IMR-90 (cell line): ENCODE measurements around the gene ABCB9. TPM values are rescaled to one million over a fixed set of nuclear protein-coding genes. Genes with fewer than 3 reads are reported as not detected.

Experiments used
- ATAC-seq: fragments of 200-7000 bp; cut with Tn5 transposase; 2 replicates; pipeline ENCODE4 v1.9.1; 2020; ENCODE audit warnings: low read depth, mild to moderate bottlenecking, moderate library complexity
- BruUV-seq: library from RNA; stranded (reverse); fragments of 400-500 nt; replicated peaks from 2 replicates; lab custom pipeline; 2021; lab: Mats Ljungman, UMichigan
- CTCF ChIA-PET: fragments of 300-600 bp; formaldehyde crosslinking; extraction: SDS; loops from one replicate; lab custom pipeline; 2021; ENCODE audit warnings: antibody characterized with exemption; lab: Yijun Ruan, JAX
- POLR2A ChIA-PET: fragments of 300-600 bp; sonication (Branson Sonifier 250); formaldehyde crosslinking; loops from one replicate; lab custom pipeline; 2022; ENCODE audit warnings: antibody characterized with exemption; ENCODE audit not compliant: unreplicated experiment; lab: Charles Lee
- DNase-seq: peaks from one replicate; pipeline ENCODE4 v3.0.0; 2013
- H2AFZ ChIP-seq: replicated peaks from 2 replicates; pipeline ENCODE3; 2013; ENCODE audit warnings: low read length, mild to moderate bottlenecking; ENCODE audit not compliant: poor library complexity
- H2AK5ac ChIP-seq: 2 replicates; pipeline ENCODE4 v1.6.1; 2013; ENCODE audit warnings: low read depth, low read length, inconsistent platforms
- H2AK9ac ChIP-seq: replicated peaks from 2 replicates; pipeline ENCODE3; 2013; ENCODE audit warnings: mild to moderate bottlenecking, low read depth, low read length, moderate library complexity; ENCODE audit not compliant: poor library complexity
- H2BK120ac ChIP-seq: 2 replicates; pipeline ENCODE4 v1.6.1; 2013; ENCODE audit warnings: low read depth, low read length, inconsistent platforms
- H2BK15ac ChIP-seq: 3 replicates; pipeline ENCODE4 v1.6.1; 2013; ENCODE audit warnings: low read depth, low read length, inconsistent platforms
- H2BK20ac ChIP-seq: 2 replicates; pipeline ENCODE4 v1.6.1; 2013; ENCODE audit warnings: low read depth, mild to moderate bottlenecking, inconsistent platforms, low read length, moderate library complexity
- H2BK5ac ChIP-seq: 2 replicates; pipeline ENCODE4 v1.6.1; 2013; ENCODE audit warnings: mild to moderate bottlenecking, low read depth, low read length, inconsistent platforms; ENCODE audit not compliant: poor library complexity, severe bottlenecking
- H3K14ac ChIP-seq: replicated peaks from 2 replicates; pipeline ENCODE4 v1.6.1; 2013; ENCODE audit warnings: low read depth, low read length, inconsistent platforms
- H3K18ac ChIP-seq: 2 replicates; pipeline ENCODE4 v1.6.1; 2013; ENCODE audit warnings: low read depth, low read length, control low read depth
- H3K23ac ChIP-seq: 2 replicates; pipeline ENCODE4 v1.6.1; 2013; ENCODE audit warnings: low read depth, low read length, inconsistent platforms
- H3K27ac ChIP-seq: 2 replicates; pipeline ENCODE4 v1.5.1; 2013; ENCODE audit warnings: mild to moderate bottlenecking, control low read depth, low read length; ENCODE audit not compliant: insufficient read depth
- H3K27me3 ChIP-seq: 2 replicates; pipeline ENCODE4 v1.6.1; 2013; ENCODE audit warnings: low read length; ENCODE audit not compliant: control insufficient read depth, insufficient read depth
- H3K36me3 ChIP-seq: 2 replicates; pipeline ENCODE4 v1.6.1; 2013; ENCODE audit warnings: low read length, mixed read lengths; ENCODE audit not compliant: control insufficient read depth, insufficient read depth
- H3K4ac ChIP-seq: 2 replicates; pipeline ENCODE4 v1.6.1; 2013; ENCODE audit warnings: low read depth, low read length, inconsistent platforms
- H3K4me1 ChIP-seq: 2 replicates; pipeline ENCODE4 v1.6.1; 2013; ENCODE audit warnings: low read length, mixed read lengths; ENCODE audit not compliant: control insufficient read depth, insufficient read depth
- H3K4me2 ChIP-seq: 2 replicates; pipeline ENCODE4 v1.6.1; 2013; ENCODE audit warnings: low read depth, mild to moderate bottlenecking, control low read depth, low read length, moderate library complexity
- H3K4me3 ChIP-seq: 2 replicates; pipeline ENCODE4 v1.5.1; 2013; ENCODE audit warnings: low read depth, mild to moderate bottlenecking, control low read depth, low read length, moderate library complexity; ENCODE audit not compliant: insufficient read depth
- H3K56ac ChIP-seq: 2 replicates; pipeline ENCODE4 v1.6.1; 2013; ENCODE audit warnings: low read length, inconsistent platforms; ENCODE audit not compliant: insufficient read depth; ENCODE audit errors: extremely low read depth
- H3K79me1 ChIP-seq, 2 experiments: 2 replicates each; pipeline ENCODE4 v1.6.1; 2013; ENCODE audit warnings: low read length in 2 of 2, inconsistent platforms in 1 of 2, low read depth in 1 of 2
- H3K9ac ChIP-seq: 2 replicates; pipeline ENCODE4 v1.6.1; 2013; ENCODE audit warnings: low read depth, low read length, control low read depth
- H3K9me1 ChIP-seq: 2 replicates; pipeline ENCODE4 v1.6.1; 2013; ENCODE audit warnings: low read length, inconsistent platforms; ENCODE audit not compliant: insufficient read depth
- H3K9me3 ChIP-seq: 2 replicates; pipeline ENCODE4 v1.6.1; 2013; ENCODE audit warnings: low read length; ENCODE audit not compliant: control insufficient read depth, insufficient read depth
- H4K20me1 ChIP-seq: 2 replicates; pipeline ENCODE4 v1.6.1; 2013; ENCODE audit warnings: low read length, inconsistent platforms; ENCODE audit not compliant: insufficient read depth
- H4K5ac ChIP-seq: 2 replicates; pipeline ENCODE4 v1.6.1; 2013; ENCODE audit warnings: mild to moderate bottlenecking, low read depth, low read length, control low read depth
- H4K8ac ChIP-seq, 2 experiments: 2 replicates each; pipeline ENCODE4 v1.6.1; 2013; ENCODE audit warnings: low read depth in 2 of 2, low read length in 2 of 2, control low read depth in 1 of 2, inconsistent platforms in 1 of 2
- H4K91ac ChIP-seq: 2 replicates; pipeline ENCODE4 v1.6.1; 2013; ENCODE audit warnings: low read depth, low read length, inconsistent platforms; ENCODE audit not compliant: insufficient read depth
- BHLHE40 ChIP-seq: fragments of 150-350 bp; IDR thresholded peaks from 2 replicates; pipeline ENCODE4 v1.6.1; 2016; ENCODE audit warnings: mild to moderate bottlenecking, low read depth, low read length
- CEBPB ChIP-seq: IDR thresholded peaks from 2 replicates; pipeline ENCODE4 v1.6.1; 2012; ENCODE audit warnings: low read depth, low read length, improper control_type of control experiment
- CHD1 ChIP-seq: IDR thresholded peaks from 2 replicates; pipeline ENCODE4 v1.6.1; 2012; ENCODE audit warnings: low read depth, low read length, improper control_type of control experiment
- FOS ChIP-seq: fragments of 150-350 bp; IDR thresholded peaks from 2 replicates; pipeline ENCODE4 v1.6.1; 2016; ENCODE audit warnings: low read depth, low read length
- MAFK ChIP-seq: IDR thresholded peaks from 2 replicates; pipeline ENCODE4 v1.6.1; 2012; ENCODE audit warnings: low read depth, low read length, improper control_type of control experiment
- NFE2L2 ChIP-seq: fragments of 150-350 bp; IDR thresholded peaks from 2 replicates; pipeline ENCODE4 v1.6.1; 2016; ENCODE audit warnings: low read depth, mild to moderate bottlenecking, low read length
- POLR2A ChIP-seq: IDR thresholded peaks from 2 replicates; pipeline ENCODE4 v1.6.1; 2012; ENCODE audit warnings: mild to moderate bottlenecking, low read depth, low read length
- RFX5 ChIP-seq: IDR thresholded peaks from 2 replicates; pipeline ENCODE4 v1.8.0; 2012; ENCODE audit warnings: low read depth, mild to moderate bottlenecking, low read length, moderate library complexity
- SMC3 ChIP-seq: fragments of 150-350 bp; IDR thresholded peaks from 2 replicates; pipeline ENCODE4 v1.6.1; 2016; ENCODE audit warnings: low read depth, mild to moderate bottlenecking, antibody characterized with exemption, low read length, moderate library complexity
- USF2 ChIP-seq: fragments of 150-350 bp; IDR thresholded peaks from 2 replicates; pipeline ENCODE4 v1.6.1; 2017; ENCODE audit warnings: mild to moderate bottlenecking, antibody characterized with exemption, low read length, low read depth
- WGBS, 2 experiments: methylation state at CpG; one replicate each; pipeline versions ENCODE4 v1.1.5 to v1.1.7; 2013; ENCODE audit warnings: missing lambda C conversion rate in 2 of 2; ENCODE audit not compliant: insufficient read length in 1 of 2; ENCODE audit errors: extremely low coverage in 2 of 2; 5-methylcytosine and 5-hydroxymethylcytosine counted together
- dilution Hi-C: fragments of 300-500 bp; cut with HindIII; formaldehyde crosslinking; loops from one replicate; pipeline ENCODE4 v1.14.3; 2018; ENCODE audit warnings: low sequenced_read_pairs; ENCODE audit not compliant: unreplicated experiment
- in situ Hi-C: fragments of 300-500 bp; cut with MboI; formaldehyde crosslinking; loops from 3 replicates; pipeline ENCODE4 v1.14.3; 2019; ENCODE audit warnings: low sequenced_read_pairs, inconsistent platforms, mixed read lengths
- intact Hi-C: fragments of 100-400 bp; cut with micrococcal nuclease; formaldehyde crosslinking; loops from 2 replicates; pipeline ENCODE4 v1.10.0; 2022
- polyA plus RNA-seq, 3 experiments: library from polyadenylated mRNA; depleted of rRNA; stranded (reverse); fragments of >200 nt; gene quantifications; 2 replicates each; pipeline ENCODE4 v1.2.3, GENCODE V29; 2012; ENCODE audit warnings: low replicate concordance in 1 of 3
- total RNA-seq: library from RNA; depleted of rRNA; stranded (reverse); fragments of >200 nt; gene quantifications from 2 replicates; pipeline ENCODE4 v1.2.3, GENCODE V29; 2012
- TF ChIP-seq, protein P1 (sequence below): fragments of 150-350 bp; IDR thresholded peaks from 2 replicates; pipeline ENCODE4 v1.6.1; 2016; ENCODE audit warnings: low read depth, mild to moderate bottlenecking, low read length, moderate library complexity, borderline replicate concordance

Gene ABCB9
- total and polyA plus RNA-seq, 2 of the 4 experiments (the other 2 are of a cell fraction), result 5.6 to 8.3 TPM

DNA sequence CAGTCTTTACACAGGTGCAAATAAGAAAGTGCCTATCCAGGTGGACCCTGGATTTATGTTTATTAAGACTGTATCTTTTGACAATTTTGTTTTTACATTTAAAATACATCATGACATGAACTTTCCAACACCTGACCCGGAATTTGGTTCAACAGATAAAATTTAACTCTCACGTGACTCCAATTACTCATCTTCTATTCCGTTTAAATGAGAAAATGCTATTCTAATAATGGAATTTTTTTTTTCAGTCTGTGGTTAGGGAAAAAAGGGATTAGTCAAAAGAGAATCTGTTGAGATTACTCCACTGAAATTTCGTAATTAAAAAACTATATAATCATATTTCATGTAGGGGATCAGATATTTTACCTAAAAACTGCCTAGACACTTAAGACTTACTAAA is 81.4 kb downstream of the ABCB9 start:
- H3K4me1 ChIP-seq, result peaks cover 33% of the 10 kb centered on the region
- H2BK20ac ChIP-seq, result no peak overlapping the region
- no CpG with 5 or more reads among the region's 4 CpGs for WGBS, 2 experiments
- no peak overlapping the region for H2AK9ac ChIP-seq
- TF ChIP-seq, protein P1, sequence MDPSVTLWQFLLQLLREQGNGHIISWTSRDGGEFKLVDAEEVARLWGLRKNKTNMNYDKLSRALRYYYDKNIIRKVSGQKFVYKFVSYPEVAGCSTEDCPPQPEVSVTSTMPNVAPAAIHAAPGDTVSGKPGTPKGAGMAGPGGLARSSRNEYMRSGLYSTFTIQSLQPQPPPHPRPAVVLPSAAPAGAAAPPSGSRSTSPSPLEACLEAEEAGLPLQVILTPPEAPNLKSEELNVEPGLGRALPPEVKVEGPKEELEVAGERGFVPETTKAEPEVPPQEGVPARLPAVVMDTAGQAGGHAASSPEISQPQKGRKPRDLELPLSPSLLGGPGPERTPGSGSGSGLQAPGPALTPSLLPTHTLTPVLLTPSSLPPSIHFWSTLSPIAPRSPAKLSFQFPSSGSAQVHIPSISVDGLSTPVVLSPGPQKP, result no peak
- no peak for TF ChIP-seq CHD1
- peak; percentile 36; the same call in 1 of the 2 replicates for TF ChIP-seq USF2
- no peak for TF ChIP-seq SMC3
- no peak for TF ChIP-seq FOS
- TF ChIP-seq POLR2A, result no peak
- no peak for TF ChIP-seq MAFK
- TF ChIP-seq CEBPB, result peak; percentile 8; the same call in 1 of the 2 replicates
- no peak for TF ChIP-seq RFX5
- TF ChIP-seq NFE2L2, result no peak
- TF ChIP-seq BHLHE40, result peak; percentile 68; the same call in 1 of the 2 replicates
- H4K5ac ChIP-seq, result no peak overlapping the region
- H3K79me1 ChIP-seq, result peaks cover 23 to 85% of the 10 kb centered on the region in 2 experiments; a peak in 3 of 4 replicates
- intact Hi-C loops, result no loop called here
- no peak overlapping the region for H3K56ac ChIP-seq
- H3K9me3 ChIP-seq, result no peaks in the 10 kb centered on the region
- no peaks in the 10 kb centered on the region for H3K27me3 ChIP-seq
- no peak overlapping the region for H2AK5ac ChIP-seq
- no peak overlapping the region for H3K4me2 ChIP-seq
- H3K36me3 ChIP-seq, result no peaks in the 10 kb centered on the region
- peaks cover 44% of the 10 kb centered on the region for H3K9me1 ChIP-seq
- no peak overlapping the region for H3K14ac ChIP-seq
- in situ Hi-C loops, result no loop called here
- H3K9ac ChIP-seq, result no peak overlapping the region
- H4K8ac ChIP-seq, result no peak overlapping the region
- CTCF ChIA-PET, result interaction anchor here (0.7 kb wide), 1 partner anchor 13 kb away, joined by 8 read pairs; no protein-coding TSS in a partner anchor
- ATAC-seq (no peak), DNase-seq (peak; percentile 17)
- no peak overlapping the region for H3K23ac ChIP-seq
- H4K91ac ChIP-seq, result no peak overlapping the region
- H3K4ac ChIP-seq, result no peak overlapping the region
- no peak overlapping the region for H2AFZ ChIP-seq
- no peak overlapping the region for H3K4me3 ChIP-seq
- H2BK15ac ChIP-seq, result no peak overlapping the region
- no TSS peak for BruUV-seq
- peaks cover 84% of the 10 kb centered on the region for H4K20me1 ChIP-seq
- dilution Hi-C loops, result no loop called here
- no peak overlapping the region for H3K27ac ChIP-seq
- H2BK5ac ChIP-seq, result no peak overlapping the region
- H2BK120ac ChIP-seq, result no peak overlapping the region
- POLR2A ChIA-PET, result interaction anchor here (0.6 kb wide), 1 partner anchor 69 kb away, joined by 12 read pairs; no protein-coding TSS in a partner anchor
- H3K18ac ChIP-seq, result no peak overlapping the region
